ENCODE data around the gene COPZ2. TPM values are rescaled to one million over a fixed set of nuclear protein-coding genes. Genes with fewer than 3 reads are reported as not detected.

The COPZ2 gene
- total and polyA plus RNA-seq, 9 of the 15 experiments (the other 6 are each of a cell fraction or from before 2014, with no cell fraction given) = 0.22 to 0.49 TPM; not detected in 7

DNA sequence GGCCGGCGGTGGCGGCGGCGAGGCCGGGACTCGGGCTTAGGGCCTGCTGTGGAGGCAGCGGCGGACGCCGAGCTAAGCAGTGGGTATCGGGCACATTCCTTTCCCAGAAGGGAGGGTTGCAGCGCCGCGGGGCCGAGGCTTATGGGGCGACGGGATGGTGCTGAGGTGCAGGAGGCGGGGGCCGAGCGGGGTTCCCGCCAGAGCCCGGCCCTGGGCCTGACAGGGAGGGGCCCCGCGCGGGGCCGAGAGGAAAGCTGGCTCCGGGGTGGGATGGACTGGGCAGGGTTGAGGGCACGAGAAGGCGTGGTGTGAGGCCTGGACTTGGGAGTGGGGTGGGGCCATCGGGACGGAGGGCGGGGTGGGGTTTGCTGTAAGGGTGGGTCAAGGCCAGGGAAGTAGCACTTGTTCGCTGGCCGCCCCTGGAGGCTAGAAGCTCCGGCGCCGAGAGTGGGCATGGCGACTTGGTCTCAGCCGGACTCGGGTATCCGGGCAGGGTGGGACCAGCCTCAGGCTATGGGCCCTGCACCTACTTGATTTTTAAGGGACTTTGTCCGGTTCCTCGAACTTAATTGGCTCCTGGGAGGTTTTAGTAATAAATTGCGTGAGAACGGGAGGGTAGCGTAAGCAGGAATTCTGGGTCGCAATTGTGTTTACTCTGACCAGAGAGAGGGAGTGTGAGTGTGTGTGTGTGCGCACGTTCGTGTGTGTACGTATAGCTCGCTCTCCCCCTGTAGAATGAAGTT, 11.0 kb upstream of the COPZ2 start (continued):
- TF ChIP-seq, protein P1, sequence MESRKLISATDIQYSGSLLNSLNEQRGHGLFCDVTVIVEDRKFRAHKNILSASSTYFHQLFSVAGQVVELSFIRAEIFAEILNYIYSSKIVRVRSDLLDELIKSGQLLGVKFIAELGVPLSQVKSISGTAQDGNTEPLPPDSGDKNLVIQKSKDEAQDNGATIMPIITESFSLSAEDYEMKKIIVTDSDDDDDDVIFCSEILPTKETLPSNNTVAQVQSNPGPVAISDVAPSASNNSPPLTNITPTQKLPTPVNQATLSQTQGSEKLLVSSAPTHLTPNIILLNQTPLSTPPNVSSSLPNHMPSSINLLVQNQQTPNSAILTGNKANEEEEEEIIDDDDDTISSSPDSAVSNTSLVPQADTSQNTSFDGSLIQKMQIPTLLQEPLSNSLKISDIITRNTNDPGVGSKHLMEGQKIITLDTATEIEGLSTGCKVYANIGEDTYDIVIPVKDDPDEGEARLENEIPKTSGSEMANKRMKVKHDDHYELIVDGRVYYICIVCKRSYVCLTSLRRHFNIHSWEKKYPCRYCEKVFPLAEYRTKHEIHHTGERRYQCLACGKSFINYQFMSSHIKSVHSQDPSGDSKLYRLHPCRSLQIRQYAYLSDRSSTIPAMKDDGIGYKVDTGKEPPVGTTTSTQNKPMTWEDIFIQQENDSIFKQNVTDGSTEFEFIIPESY (CRISPR knock-in tag; IDR thresholded peaks at IDR 0.05) = no peak
- TF ChIP-seq YY1 (IDR thresholded peaks at IDR 0.05; ENCODE audit: borderline replicate concordance in 1 of 3, control insufficient read depth in 1 of 3, extremely low read depth in 1 of 3, insufficient read depth in 3 of 3, insufficient read length in 1 of 3, insufficient replicate concordance in 2 of 3, low read depth in 1 of 3, low read length in 2 of 3) (peak in 1 of 3 experiments; percentile 52), PHF21A (IDR thresholded peaks at IDR 0.05; ENCODE audit: borderline replicate concordance, low read depth) (0 out of 2 replicates have a peak, but pooled peaks have one; percentile 38), ZKSCAN1 (IDR thresholded peaks at IDR 0.05; ENCODE audit: low read depth, low read length) (0 out of 2 replicates have a peak, but pooled peaks have one; percentile 8), NRF1 (conservative IDR thresholded peaks at IDR 0.05 in 1 of 2, IDR thresholded peaks at IDR 0.05 in 1 of 2) (peak; percentile 37 to 51), ZNF324 (CRISPR knock-in tag; IDR thresholded peaks at IDR 0.05) (no peak), POLR2B (IDR thresholded peaks at IDR 0.05; ENCODE audit: low read depth, partially characterized antibody) (peak; percentile 64), BCOR (IDR thresholded peaks at IDR 0.05) (no peak), ZNF589 (CRISPR knock-in tag; IDR thresholded peaks at IDR 0.05; ENCODE audit: low read depth) (no peak), RFX1 (IDR thresholded peaks at IDR 0.05) (no peak), ZNF311 (CRISPR knock-in tag; IDR thresholded peaks at IDR 0.05) (no peak), RBM14 (IDR thresholded peaks at IDR 0.05; ENCODE audit: borderline replicate concordance, insufficient read depth, low read depth, low read length) (no peak), ZNF263 (CRISPR knock-in tag; IDR thresholded peaks at IDR 0.05; ENCODE audit: borderline replicate concordance) (no peak), ZBTB7A (IDR thresholded peaks at IDR 0.05; ENCODE audit: borderline replicate concordance, control insufficient read depth, low read depth, low read length) (peak; percentile 73; the same call in 1 of the 2 replicates), POLR3A (IDR thresholded peaks at IDR 0.05; ENCODE audit: borderline replicate concordance, extremely low read depth, insufficient read depth, insufficient read length) (no peak), TCF7 (IDR thresholded peaks at IDR 0.05; ENCODE audit: borderline replicate concordance) (no peak), NCOA4 (IDR thresholded peaks at IDR 0.05; ENCODE audit: partially characterized antibody) (no peak)
- TF ChIP-seq, protein P2, sequence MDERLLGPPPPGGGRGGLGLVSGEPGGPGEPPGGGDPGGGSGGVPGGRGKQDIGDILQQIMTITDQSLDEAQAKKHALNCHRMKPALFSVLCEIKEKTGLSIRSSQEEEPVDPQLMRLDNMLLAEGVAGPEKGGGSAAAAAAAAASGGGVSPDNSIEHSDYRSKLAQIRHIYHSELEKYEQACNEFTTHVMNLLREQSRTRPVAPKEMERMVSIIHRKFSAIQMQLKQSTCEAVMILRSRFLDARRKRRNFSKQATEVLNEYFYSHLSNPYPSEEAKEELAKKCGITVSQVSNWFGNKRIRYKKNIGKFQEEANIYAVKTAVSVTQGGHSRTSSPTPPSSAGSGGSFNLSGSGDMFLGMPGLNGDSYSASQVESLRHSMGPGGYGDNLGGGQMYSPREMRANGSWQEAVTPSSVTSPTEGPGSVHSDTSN (CRISPR knock-in tag; IDR thresholded peaks at IDR 0.05; ENCODE audit: low read depth) = no peak
- TF ChIP-seq, protein P2 (tag; conservative IDR thresholded peaks at IDR 0.05; ENCODE audit: low read depth) = no peak
- TF ChIP-seq, protein P3, sequence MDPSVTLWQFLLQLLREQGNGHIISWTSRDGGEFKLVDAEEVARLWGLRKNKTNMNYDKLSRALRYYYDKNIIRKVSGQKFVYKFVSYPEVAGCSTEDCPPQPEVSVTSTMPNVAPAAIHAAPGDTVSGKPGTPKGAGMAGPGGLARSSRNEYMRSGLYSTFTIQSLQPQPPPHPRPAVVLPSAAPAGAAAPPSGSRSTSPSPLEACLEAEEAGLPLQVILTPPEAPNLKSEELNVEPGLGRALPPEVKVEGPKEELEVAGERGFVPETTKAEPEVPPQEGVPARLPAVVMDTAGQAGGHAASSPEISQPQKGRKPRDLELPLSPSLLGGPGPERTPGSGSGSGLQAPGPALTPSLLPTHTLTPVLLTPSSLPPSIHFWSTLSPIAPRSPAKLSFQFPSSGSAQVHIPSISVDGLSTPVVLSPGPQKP (CRISPR knock-in tag; IDR thresholded peaks at IDR 0.05) = no peak

Measured in K562 (cell line).